Prostate gland (tissue), 2 donors: ENCODE results near the gene STX16.

Source experiments
- POLR2A ChIP-seq: fragments of 450-650 bp; IDR thresholded peaks from one replicate; pipeline ENCODE4 v1.6.1; 2016; ENCODE audit warnings: antibody characterized with exemption, mild to moderate bottlenecking
- POLR2AphosphoS5 ChIP-seq: sonication (generic); formaldehyde crosslinking; IDR thresholded peaks from one replicate; pipeline ENCODE4 v1.6.1; 2017; ENCODE audit warnings: antibody characterized with exemption
- TF ChIP-seq, protein P1 (sequence below), 4 experiments: fragments of 200-600 bp in 2 of 4; fragments of 450-650 bp in 2 of 4; sonication (generic) in 2 of 4; IDR thresholded peaks; 1 replicate in 3 of 4; 2 replicates in 1 of 4; pipeline ENCODE4 v1.5.1; 2016 to 2019; ENCODE audit warnings: antibody characterized with exemption in 4 of 4, mild to moderate bottlenecking in 2 of 4, moderate library complexity in 2 of 4

DNA sequence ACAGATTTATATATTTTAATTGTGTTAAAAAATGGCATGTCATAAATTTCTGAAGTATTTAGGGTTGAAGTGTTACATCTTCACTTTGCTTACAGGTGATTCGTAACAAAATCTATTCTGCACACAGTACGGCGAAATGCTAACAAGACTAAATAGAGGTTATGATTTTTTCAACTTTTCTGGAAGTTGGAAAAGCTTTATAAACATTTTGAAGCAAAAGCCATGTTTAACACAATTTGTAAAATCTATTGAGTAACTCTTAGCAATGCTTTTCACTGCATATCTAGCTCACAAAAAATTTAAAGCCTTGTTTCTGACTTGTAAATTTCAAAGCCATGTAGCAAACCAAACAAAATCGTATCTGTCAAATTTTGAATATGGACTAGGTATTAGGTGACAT lies 3.3 kb downstream of the STX16 start:
- TF ChIP-seq POLR2A (no peak), POLR2AphosphoS5 (no peak)
- TF ChIP-seq, protein P1, sequence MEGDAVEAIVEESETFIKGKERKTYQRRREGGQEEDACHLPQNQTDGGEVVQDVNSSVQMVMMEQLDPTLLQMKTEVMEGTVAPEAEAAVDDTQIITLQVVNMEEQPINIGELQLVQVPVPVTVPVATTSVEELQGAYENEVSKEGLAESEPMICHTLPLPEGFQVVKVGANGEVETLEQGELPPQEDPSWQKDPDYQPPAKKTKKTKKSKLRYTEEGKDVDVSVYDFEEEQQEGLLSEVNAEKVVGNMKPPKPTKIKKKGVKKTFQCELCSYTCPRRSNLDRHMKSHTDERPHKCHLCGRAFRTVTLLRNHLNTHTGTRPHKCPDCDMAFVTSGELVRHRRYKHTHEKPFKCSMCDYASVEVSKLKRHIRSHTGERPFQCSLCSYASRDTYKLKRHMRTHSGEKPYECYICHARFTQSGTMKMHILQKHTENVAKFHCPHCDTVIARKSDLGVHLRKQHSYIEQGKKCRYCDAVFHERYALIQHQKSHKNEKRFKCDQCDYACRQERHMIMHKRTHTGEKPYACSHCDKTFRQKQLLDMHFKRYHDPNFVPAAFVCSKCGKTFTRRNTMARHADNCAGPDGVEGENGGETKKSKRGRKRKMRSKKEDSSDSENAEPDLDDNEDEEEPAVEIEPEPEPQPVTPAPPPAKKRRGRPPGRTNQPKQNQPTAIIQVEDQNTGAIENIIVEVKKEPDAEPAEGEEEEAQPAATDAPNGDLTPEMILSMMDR (IDR thresholded peaks at IDR 0.05): no peak
